ENCODE results near the gene SPEM2.

The SPEM2 gene

DNA sequence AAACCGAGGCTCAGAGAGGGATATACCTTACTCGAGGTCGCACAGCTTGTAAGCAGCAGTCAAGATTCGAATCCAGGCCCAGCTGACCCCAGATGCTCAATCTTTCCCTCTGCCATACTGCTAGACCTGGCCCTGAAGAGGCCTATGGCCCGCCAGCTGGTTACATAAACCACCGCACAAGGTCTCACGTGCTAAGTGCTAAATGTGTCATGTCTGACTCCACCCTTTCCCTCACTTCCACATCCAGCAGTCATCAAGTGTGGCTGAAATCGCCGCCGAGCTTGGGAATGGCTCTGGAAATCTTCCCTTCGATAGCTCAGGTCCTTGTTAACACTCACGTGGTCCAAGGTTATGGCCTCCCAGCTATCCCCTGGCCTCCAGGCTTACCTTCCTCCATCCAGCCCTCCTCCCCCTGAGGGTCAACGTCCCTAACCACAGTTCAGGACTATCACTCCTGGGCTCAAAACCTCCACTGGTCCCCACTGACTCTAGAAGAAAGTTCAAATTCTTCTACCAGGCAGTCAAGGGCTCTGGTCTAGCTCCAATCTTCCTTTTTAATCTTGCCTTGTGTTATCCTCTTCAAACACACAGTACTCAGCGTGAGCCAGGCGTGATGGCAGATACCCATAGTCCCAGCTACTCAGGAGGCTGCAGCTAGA lies 50.5 kb downstream of the SPEM2 start:
- DNase-seq = no peak

DNA sequence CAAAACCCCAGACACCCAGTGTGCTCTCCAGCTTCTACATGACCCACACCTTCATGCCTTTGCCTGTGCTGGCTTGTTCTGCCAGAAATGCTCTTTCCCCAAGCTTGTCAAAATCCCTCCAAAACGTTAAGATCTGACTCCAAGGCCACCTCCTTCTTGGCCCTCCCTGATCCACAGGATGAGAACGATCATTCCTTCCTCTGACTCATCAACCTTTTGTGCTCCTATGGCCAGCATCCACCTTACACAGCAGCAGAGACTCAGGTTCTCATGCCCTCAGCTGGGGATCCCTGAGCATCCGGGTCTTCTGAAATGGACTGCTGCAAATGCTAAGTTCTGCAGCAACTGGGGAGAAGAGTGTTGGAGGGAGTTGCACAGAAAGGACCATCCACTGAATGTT lies 51.1 kb downstream of the SPEM2 start:
- DNase-seq = no peak

DNA sequence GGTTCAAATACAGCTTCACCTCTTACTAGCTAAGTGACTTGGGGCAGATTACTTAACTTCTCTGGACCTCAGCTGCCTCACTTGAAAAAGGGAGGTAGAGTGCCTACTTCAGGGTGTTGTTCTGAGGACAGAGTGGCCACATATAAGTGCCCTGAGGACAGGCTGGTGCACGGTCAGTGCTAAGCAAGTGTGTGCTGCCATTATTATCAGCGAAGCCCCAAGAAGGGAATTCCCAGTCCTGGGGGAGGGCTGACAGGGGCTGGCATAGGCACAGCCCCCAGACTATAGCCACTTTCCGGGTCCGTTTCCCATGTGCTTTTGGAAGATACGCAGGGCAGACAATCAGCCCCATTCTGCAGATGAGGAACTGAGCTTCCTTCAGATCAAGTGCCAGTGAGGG lies 51.5 kb downstream of the SPEM2 start:
- DNase-seq = no peak

All from CD4-positive, alpha-beta T cell treated with Interleukin-4 for 4 hours (primary cell).